Stimulated activated CD4-positive, alpha-beta T cell treated with anti-CD3 and anti-CD28 coated beads, Interleukin-4, amount 100 ng/mL, for 1 hour (primary cell): ENCODE data around the gene SOSTDC1.
"Not testable (repeated sequence)": the region's sequence is repeated elsewhere in the genome, so short reads cannot be mapped to it uniquely, and the experiment has no call there.

ENCODE experiments used
- DNase-seq: peaks from one replicate; pipeline ENCODE4 v3.0.0-alpha.2; 2020

The SOSTDC1 gene

GRCh38 chr7:16465469-16466361 is at the start of gene SOSTDC1:
Gene SOSTDC1 (minus strand): TSS chr7:16465738. CDS start chr7:16465668, 70 bp downstream.
- no peak for DNase-seq

GRCh38 chr7:16514729-16515128 is 49.2 kb upstream of the SOSTDC1 start:
- no peak for DNase-seq

GRCh38 chr7:16514271-16514670 is 48.7 kb upstream of the SOSTDC1 start:
- no peak for DNase-seq

GRCh38 chr7:16512097-16512496 is 46.6 kb upstream of the SOSTDC1 start:
- DNase-seq = no peak

GRCh38 chr7:16511314-16511713 is 45.8 kb upstream of the SOSTDC1 start:
- no peak for DNase-seq

GRCh38 chr7:16509829-16510228 is 44.3 kb upstream of the SOSTDC1 start:
- no peak for DNase-seq

- not testable (repeated sequence) for DNase-seq
These were observed 40.9 kb upstream of the SOSTDC1 start for GRCh38 chr7:16506422-16506821.

GRCh38 chr7:16504019-16504418 is 38.5 kb upstream of the SOSTDC1 start:
- no peak for DNase-seq

- no peak for DNase-seq
These were observed 36.8 kb upstream of the SOSTDC1 start for GRCh38 chr7:16502303-16502702.

- DNase-seq = no peak
These were observed 32.6 kb upstream of the SOSTDC1 start for GRCh38 chr7:16498122-16498521.

GRCh38 chr7:16494955-16495719 is 29.6 kb upstream of the SOSTDC1 start:
- DNase-seq = no peak

- no peak for DNase-seq
These were observed 29.0 kb upstream of the SOSTDC1 start for GRCh38 chr7:16494551-16494950.

GRCh38 chr7:16493266-16493665 is 27.7 kb upstream of the SOSTDC1 start:
- DNase-seq = no peak

- no peak for DNase-seq
These were observed 27.1 kb upstream of the SOSTDC1 start for GRCh38 chr7:16492513-16493062.

- DNase-seq = no peak
These were observed 25.6 kb upstream of the SOSTDC1 start for GRCh38 chr7:16491148-16491547.

GRCh38 chr7:16484453-16485158 is 19.1 kb upstream of the SOSTDC1 start:
- no peak for DNase-seq

GRCh38 chr7:16479591-16479990 is 14.1 kb upstream of the SOSTDC1 start:
- DNase-seq = no peak

- no peak for DNase-seq
These were observed 13.6 kb upstream of the SOSTDC1 start for GRCh38 chr7:16479161-16479560.

GRCh38 chr7:16471933-16472332 is 6.4 kb upstream of the SOSTDC1 start:
- no peak for DNase-seq

GRCh38 chr7:16463949-16464715 is 1.4 kb downstream of the SOSTDC1 start:
- DNase-seq = no peak

GRCh38 chr7:16463520-16463919 is 2.0 kb downstream of the SOSTDC1 start:
- DNase-seq = no peak

- DNase-seq = no peak
These were observed 3.1 kb downstream of the SOSTDC1 start for GRCh38 chr7:16462431-16462889.
